Measurements from ENCODE around the gene ATP2B1.

Gene ATP2B1

GRCh38 chr12:89567691-89568239, 140.9 kb downstream of the ATP2B1 start:
- Histone ChIP-seq H3K4me3 (no peak overlapping the region), H3K27ac (no peak overlapping the region)
- TF ChIP-seq CTCF (IDR thresholded peaks at IDR 0.05), result no peak
- DNase-seq (ENCODE audit: low spot score), result no peak

DNA sequence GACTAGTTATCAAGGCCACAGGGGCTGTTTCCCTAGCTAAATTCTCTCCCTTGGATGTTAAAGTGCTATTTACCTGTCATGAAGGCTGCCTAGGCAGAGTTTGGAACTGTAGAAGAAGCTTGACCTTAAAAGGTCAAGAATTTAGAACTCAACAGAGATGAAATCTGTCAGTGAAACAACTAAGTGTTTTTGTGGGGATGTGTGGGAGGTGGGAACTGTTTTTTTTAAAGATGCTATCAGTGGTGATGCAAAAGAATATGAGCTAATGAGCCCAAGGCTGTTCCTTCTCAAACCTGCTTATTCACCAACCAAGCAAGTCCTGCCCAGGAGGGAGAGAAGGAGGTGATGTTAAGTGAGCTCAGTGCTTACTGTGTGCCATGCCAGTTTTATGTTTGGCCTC, 142.0 kb downstream of the ATP2B1 start:
- no peak for TF ChIP-seq CTCF (IDR thresholded peaks at IDR 0.05)
- DNase-seq (ENCODE audit: low spot score), result no peak
- no peak overlapping the region for H3K27ac ChIP-seq
- no peak overlapping the region for H3K4me3 ChIP-seq

DNA sequence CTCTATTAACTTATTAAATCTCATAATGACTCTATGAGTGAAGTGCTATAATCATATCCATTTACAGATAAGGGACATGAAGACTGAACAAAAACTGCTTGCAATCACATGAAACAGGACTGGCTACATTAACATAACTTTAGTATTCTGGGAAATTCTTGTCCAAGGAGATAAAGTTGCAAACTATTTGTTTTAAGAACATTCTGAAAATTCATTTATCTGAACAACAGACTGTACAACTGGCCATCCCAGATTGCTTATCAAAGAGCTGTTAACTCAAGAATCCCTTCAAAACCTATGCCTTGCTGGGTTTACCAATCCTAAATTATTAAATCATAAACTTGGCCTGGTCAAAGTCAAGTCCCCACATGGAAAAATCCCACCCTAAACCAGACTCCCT, 143.6 kb downstream of the ATP2B1 start:
- no peak for DNase-seq (ENCODE audit: low spot score)
- no peak overlapping the region for H3K4me3 ChIP-seq
- H3K27ac ChIP-seq, result no peak overlapping the region
- no peak for TF ChIP-seq CTCF (IDR thresholded peaks at IDR 0.05)

GRCh38 chr12:89559753-89560152, 148.9 kb downstream of the ATP2B1 start:
- DNase-seq (ENCODE audit: low spot score), result no peak
- Histone ChIP-seq H3K27ac (no peak overlapping the region), H3K4me3 (no peak overlapping the region)
- no peak for TF ChIP-seq CTCF (IDR thresholded peaks at IDR 0.05)

DNA sequence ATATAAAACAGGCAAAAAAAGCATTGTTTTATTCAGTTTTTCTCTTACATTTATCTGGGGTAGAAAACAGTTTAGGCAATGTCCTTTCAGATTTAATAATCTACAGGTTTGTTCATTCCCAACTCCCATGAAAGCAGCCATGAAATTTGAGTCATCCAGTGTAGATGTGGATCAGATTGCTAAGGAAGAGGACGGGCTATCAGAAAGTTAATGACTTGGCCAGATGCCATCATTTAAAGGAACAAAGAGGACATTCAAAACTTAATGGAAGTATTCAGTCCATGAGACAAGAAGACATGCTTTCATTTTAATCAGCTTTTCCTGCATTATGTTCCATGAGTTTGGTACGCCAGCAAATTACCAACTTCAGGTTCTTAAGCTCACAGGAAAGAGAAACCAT, 151.7 kb downstream of the ATP2B1 start:
- Histone ChIP-seq H3K27ac (no peak overlapping the region), H3K4me3 (no peak overlapping the region)
- no peak for DNase-seq (ENCODE audit: low spot score)
- no peak for TF ChIP-seq CTCF (IDR thresholded peaks at IDR 0.05)

- TF ChIP-seq CTCF (IDR thresholded peaks at IDR 0.05), result no peak
Observed at GRCh38 chr12:89552376-89552775, 156.3 kb downstream of the ATP2B1 start.

DNA sequence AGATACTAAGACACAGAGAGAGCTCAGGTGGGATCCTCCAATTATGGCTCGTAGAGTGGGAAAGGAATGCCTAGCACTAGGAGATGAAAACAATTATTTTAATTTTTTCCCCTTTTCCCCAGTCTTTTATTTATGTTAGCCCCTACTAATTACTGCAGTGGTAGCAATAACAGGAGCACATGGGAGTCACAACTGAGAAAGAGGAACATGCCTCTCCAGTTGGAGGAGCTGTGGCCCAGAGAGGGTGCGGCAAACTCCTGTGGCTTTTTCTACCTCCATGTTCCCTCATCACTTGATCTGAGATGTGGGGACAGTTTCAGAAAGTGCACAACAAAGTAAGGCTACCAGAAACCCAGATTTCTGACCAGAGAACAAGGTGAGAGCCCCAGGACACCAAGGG, 156.9 kb downstream of the ATP2B1 start:
- Histone ChIP-seq H3K4me3 (no peak overlapping the region), H3K27ac (no peak overlapping the region)
- no peak for DNase-seq (ENCODE audit: low spot score)
- TF ChIP-seq CTCF (IDR thresholded peaks at IDR 0.05), result no peak

More at GRCh38 chr12:89552376-89552775, 156.3 kb downstream of the ATP2B1 start:
- Histone ChIP-seq H3K4me3 (no peak overlapping the region), H3K27ac (no peak overlapping the region)
- DNase-seq (ENCODE audit: low spot score), result no peak

All from coronary artery (tissue), 2 donors.